GM10266 (cell line): ENCODE data around the gene CNPY1.

Experiments used
- DNase-seq: peaks from one replicate; pipeline ENCODE4 v3.0.0; 2012; ENCODE audit errors: extremely low spot score
- CTCF ChIP-seq: IDR thresholded peaks from 2 replicates; pipeline ENCODE4 v1.5.1; 2012; ENCODE audit warnings: mild to moderate bottlenecking, low read depth; ENCODE audit not compliant: control insufficient read depth, insufficient read depth; ENCODE audit errors: missing control alignments

CNPY1 gene

GRCh38 chr7:155482511-155483183 is 63.7 kb downstream of the CNPY1 start:
- TF ChIP-seq CTCF: no peak
- DNase-seq: no peak

GRCh38 chr7:155481764-155482163 is 64.6 kb downstream of the CNPY1 start:
- TF ChIP-seq CTCF: no peak
- no peak for DNase-seq

DNA sequence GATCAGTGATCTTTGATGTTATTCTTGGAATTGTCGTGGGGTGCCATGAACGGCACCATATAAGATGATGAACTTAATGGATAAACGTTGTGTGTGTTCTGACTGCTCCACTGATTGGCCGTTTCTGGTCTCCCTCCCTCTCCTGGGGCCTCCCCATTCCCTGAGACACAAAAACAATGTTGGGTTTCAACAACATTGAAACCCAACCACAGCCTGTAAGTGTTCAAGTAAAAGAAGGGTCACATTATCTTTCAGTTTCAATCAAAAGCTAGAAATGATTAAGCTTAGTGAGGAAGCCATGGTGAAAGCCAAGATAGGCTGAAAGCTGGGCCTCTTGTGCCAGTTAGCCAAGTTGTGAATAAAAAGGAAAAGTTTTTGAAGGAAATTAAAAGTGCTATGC is 68.9 kb downstream of the CNPY1 start:
- no peak for DNase-seq
- no peak for TF ChIP-seq CTCF

- DNase-seq: no peak
- TF ChIP-seq CTCF: no peak
Observed at GRCh38 chr7:155471718-155472117, 74.6 kb downstream of the CNPY1 start.

DNA sequence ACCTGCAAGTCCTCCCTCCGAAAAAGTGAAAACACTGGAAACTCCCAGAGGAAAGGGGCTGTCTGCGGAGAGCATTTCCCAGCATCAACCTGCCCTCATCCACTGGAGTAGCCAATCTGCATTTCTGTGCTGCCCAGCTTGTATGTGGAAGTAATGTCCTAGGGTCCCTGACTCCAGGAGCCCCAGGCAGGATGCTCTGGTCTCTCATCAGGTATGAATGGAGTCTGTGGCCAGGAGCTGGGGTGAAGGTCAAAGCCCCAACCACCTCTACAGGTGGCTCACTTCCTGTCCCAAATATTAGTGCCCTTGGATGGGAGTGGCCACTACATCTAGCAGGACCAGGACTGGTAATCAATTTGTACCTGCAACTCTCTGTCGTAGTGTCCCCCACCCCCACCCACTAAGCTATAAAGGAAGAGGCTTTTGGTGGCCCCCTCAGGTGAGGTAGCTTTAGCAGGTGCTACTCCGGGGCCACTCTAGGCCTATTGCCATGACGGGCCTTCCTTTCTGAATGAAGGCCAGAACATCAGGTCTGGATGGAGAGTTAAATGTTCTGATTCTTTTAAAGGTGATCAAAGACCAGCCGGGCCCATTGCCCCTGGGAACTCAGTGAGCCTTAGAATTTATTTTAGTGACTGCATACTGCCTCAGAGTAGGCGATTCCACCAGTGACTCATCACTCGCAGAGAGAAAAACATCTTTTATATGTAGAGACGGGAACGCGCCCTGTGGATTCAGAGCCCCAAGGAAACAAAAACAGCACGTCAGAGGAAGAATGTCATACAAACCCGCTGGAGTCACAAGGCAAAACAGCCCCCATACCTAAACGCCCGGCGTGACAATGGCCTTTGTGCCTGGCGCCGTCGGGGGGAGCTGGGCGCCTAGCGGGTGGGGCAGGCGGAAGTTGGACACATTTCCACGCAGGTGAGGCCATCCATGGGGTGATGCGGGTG is 75.4 kb downstream of the CNPY1 start:
- DNase-seq: no peak
- TF ChIP-seq CTCF: no peak

GRCh38 chr7:155470186-155470487 is 76.2 kb downstream of the CNPY1 start:
- DNase-seq: no peak
- TF ChIP-seq CTCF: no peak
